WTC11 (cell line): ENCODE results near the gene MOV10L1. TPM values are rescaled to one million over a fixed set of nuclear protein-coding genes. Genes with fewer than 3 reads are reported as not detected.
A peak's percentile ranks its signal among the peaks of the same experiment; 100 is the strongest.

Experiments used
- ATAC-seq: fragments of 200-7000 bp; cut with Tn5 transposase; 2 replicates; pipeline ENCODE4 v1.10.0; 2021; ENCODE audit warnings: mild to moderate bottlenecking, moderate library complexity
- CTCF ChIA-PET: fragments of 300-600 bp; sonication (Branson Sonifier 250); formaldehyde crosslinking; loops from one replicate; lab custom pipeline; 2021; ENCODE audit warnings: antibody characterized with exemption; lab: Charles Lee
- POLR2A ChIA-PET: fragments of 350-600 bp; sonication (Branson Sonifier 250); formaldehyde crosslinking; loops from one replicate; lab custom pipeline; 2021; ENCODE audit warnings: antibody characterized with exemption; lab: Charles Lee
- DNase-seq: peaks from one replicate; pipeline ENCODE4 v3.0.0; 2021; ENCODE audit warnings: low spot score
- H3K27ac Mint-ChIP-seq: 2 replicates; pipeline ENCODE4 v1.8.0; 2021; ENCODE audit warnings: mixed read lengths
- H3K27me3 Mint-ChIP-seq: 2 replicates; pipeline ENCODE4 v1.8.0; 2021; ENCODE audit warnings: low read depth, mild to moderate bottlenecking, moderate library complexity, mixed read lengths
- H3K36me3 Mint-ChIP-seq: 2 replicates; pipeline ENCODE4 v1.8.0; 2021; ENCODE audit warnings: mixed read lengths
- H3K4me1 Mint-ChIP-seq: 2 replicates; pipeline ENCODE4 v1.8.0; 2022; ENCODE audit warnings: mixed read lengths
- H3K4me3 Mint-ChIP-seq: 2 replicates; pipeline ENCODE4 v1.8.0; 2021; ENCODE audit warnings: mild to moderate bottlenecking, moderate library complexity, mixed read lengths
- H3K9me3 Mint-ChIP-seq: 2 replicates; pipeline ENCODE4 v1.8.0; 2021; ENCODE audit warnings: mixed read lengths
- EMX1 ChIP-seq: fragments of 250-450 bp; sonication (Bioruptor Pico); IDR thresholded peaks from 2 replicates; pipeline ENCODE4 v1.8.0; 2021; ENCODE audit warnings: mild to moderate bottlenecking
- ETV6 ChIP-seq: sonication (generic); formaldehyde crosslinking; IDR thresholded peaks from 2 replicates; pipeline ENCODE4 v1.8.1; 2022; ENCODE audit warnings: mild to moderate bottlenecking, missing genetic modification reagents
- FOXK1 ChIP-seq: sonication (generic); formaldehyde crosslinking; IDR thresholded peaks from 2 replicates; pipeline ENCODE4 v1.8.0; 2022; ENCODE audit warnings: mild to moderate bottlenecking, moderate library complexity, missing genetic modification reagents
- FOXP1 ChIP-seq: sonication (generic); formaldehyde crosslinking; IDR thresholded peaks from 2 replicates; pipeline ENCODE4 v1.8.0; 2022; ENCODE audit warnings: missing genetic modification reagents, mild to moderate bottlenecking, moderate library complexity, borderline replicate concordance
- GTF2I ChIP-seq: fragments of 250-450 bp; sonication (Bioruptor Pico); conservative IDR thresholded peaks from 2 replicates; pipeline ENCODE4 v1.4.0; 2021; ENCODE audit warnings: mild to moderate bottlenecking
- HMGA2 ChIP-seq: fragments of 250-450 bp; sonication (Bioruptor Pico); IDR thresholded peaks from 2 replicates; pipeline ENCODE4 v1.4.0; 2021; ENCODE audit warnings: mild to moderate bottlenecking, moderate library complexity
- MXD4 ChIP-seq: fragments of 250-450 bp; sonication (Bioruptor Pico); IDR thresholded peaks from 2 replicates; pipeline ENCODE4 v1.8.0; 2021; ENCODE audit warnings: mild to moderate bottlenecking, moderate library complexity, borderline replicate concordance
- NFATC4 ChIP-seq: fragments of 250-450 bp; sonication (Bioruptor Pico); IDR thresholded peaks from 2 replicates; pipeline ENCODE4 v1.9.0; 2021; ENCODE audit warnings: mild to moderate bottlenecking
- SMAD4 ChIP-seq: sonication (generic); formaldehyde crosslinking; IDR thresholded peaks from 2 replicates; pipeline ENCODE4 v1.8.0; 2022; ENCODE audit warnings: mild to moderate bottlenecking, missing genetic modification reagents
- ZNF232 ChIP-seq: sonication (generic); formaldehyde crosslinking; IDR thresholded peaks from 2 replicates; pipeline ENCODE4 v1.8.0; 2022; ENCODE audit warnings: mild to moderate bottlenecking, missing genetic modification reagents
- ZNF396 ChIP-seq: fragments of 250-450 bp; sonication (Bioruptor Pico); IDR thresholded peaks from 2 replicates; pipeline ENCODE4 v1.8.0; 2021; ENCODE audit warnings: mild to moderate bottlenecking, moderate library complexity, borderline replicate concordance
- ZNF423 ChIP-seq: fragments of 250-450 bp; sonication (Bioruptor Pico); IDR thresholded peaks from 2 replicates; pipeline ENCODE4 v2.1.2; 2022; ENCODE audit warnings: mild to moderate bottlenecking, moderate library complexity
- total RNA-seq: library from RNA; stranded (reverse); gene quantifications from 3 replicates; pipeline ENCODE4 v1.2.3, GENCODE V29; 2021
- TF ChIP-seq, protein P1 (sequence below): fragments of 200-600 bp; IDR thresholded peaks from 2 replicates; pipeline ENCODE4 v1.8.0; 2022; ENCODE audit warnings: antibody characterized with exemption
- TF ChIP-seq, protein P2 (sequence below): sonication (generic); formaldehyde crosslinking; IDR thresholded peaks from 2 replicates; pipeline ENCODE4 v1.8.0; 2023; ENCODE audit warnings: mild to moderate bottlenecking, missing genetic modification reagents
- TF ChIP-seq, protein P3 (sequence below): sonication (generic); formaldehyde crosslinking; IDR thresholded peaks from 2 replicates; pipeline ENCODE4 v1.8.1; 2022; ENCODE audit warnings: mild to moderate bottlenecking, missing genetic modification reagents, moderate library complexity, borderline replicate concordance
- TF ChIP-seq, protein P4 (sequence below): fragments of 250-450 bp; sonication (Bioruptor Pico); IDR thresholded peaks from 2 replicates; pipeline ENCODE4 v2.1.2; 2022; ENCODE audit warnings: mild to moderate bottlenecking, moderate library complexity
- TF ChIP-seq, protein P5 (sequence below): sonication (generic); formaldehyde crosslinking; IDR thresholded peaks from 2 replicates; pipeline ENCODE4 v1.8.1; 2023; ENCODE audit warnings: mild to moderate bottlenecking, missing genetic modification reagents, borderline replicate concordance

MOV10L1 gene
- total RNA-seq, 1 experiment from 2014 or later, result not detected

DNA sequence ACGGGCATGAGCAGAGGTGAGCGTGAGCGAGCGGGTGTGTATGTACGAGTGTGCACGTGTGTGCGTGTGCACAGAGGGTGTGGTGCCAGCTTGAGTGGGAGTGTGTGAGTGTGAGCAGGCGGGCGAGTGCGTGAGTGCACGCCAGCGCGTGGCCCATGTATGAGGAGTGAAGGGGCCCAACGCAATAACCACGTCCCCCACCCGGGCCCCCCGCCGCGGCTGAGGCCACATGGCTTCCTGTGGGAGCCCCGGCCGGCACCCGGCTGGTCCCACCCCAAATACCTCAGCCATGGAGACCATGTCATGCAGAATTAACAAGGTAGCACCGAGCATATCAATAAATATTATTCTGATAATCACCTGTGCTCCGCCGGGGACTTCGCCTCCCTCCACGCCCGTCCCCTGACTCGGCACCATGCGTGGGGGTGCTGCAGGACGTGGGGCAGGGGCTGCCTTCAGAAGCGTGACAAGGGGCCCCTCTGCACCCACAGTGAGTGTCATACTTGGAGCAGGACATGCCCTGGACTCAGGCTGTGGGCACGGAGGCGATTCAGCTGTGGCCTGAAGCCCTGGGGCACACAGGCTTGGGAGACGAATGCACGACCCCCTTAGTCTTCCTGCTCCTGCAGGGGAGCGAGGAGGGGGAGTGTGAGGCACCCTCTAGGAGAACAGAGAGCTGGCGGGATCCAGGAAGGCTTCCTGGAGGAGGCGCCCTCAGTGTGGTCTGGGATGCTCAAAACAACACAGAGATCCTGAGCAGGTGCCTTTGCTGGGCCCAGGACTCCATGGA lies 90.3 kb downstream of the MOV10L1 start:
- Mint-ChIP-seq H3K4me1 (peaks cover 3% of the 10 kb centered on the region), H3K27ac (peak overlapping the region; percentile 34; the same call in 1 of the 2 replicates), H3K36me3 (no peaks in the 10 kb centered on the region), H3K27me3 (no peaks in the 10 kb centered on the region; the same call in 1 of the 2 replicates), H3K9me3 (no peaks in the 10 kb centered on the region), H3K4me3 (no peak overlapping the region)
- DNase-seq (no peak), ATAC-seq (no peak)
- ChIA-PET CTCF (interaction anchor here (2.2 kb wide), 1 partner anchor 10 kb away, joined by 7 read pairs; no protein-coding TSS in a partner anchor), POLR2A (no interaction called here)
- TF ChIP-seq, protein P1, sequence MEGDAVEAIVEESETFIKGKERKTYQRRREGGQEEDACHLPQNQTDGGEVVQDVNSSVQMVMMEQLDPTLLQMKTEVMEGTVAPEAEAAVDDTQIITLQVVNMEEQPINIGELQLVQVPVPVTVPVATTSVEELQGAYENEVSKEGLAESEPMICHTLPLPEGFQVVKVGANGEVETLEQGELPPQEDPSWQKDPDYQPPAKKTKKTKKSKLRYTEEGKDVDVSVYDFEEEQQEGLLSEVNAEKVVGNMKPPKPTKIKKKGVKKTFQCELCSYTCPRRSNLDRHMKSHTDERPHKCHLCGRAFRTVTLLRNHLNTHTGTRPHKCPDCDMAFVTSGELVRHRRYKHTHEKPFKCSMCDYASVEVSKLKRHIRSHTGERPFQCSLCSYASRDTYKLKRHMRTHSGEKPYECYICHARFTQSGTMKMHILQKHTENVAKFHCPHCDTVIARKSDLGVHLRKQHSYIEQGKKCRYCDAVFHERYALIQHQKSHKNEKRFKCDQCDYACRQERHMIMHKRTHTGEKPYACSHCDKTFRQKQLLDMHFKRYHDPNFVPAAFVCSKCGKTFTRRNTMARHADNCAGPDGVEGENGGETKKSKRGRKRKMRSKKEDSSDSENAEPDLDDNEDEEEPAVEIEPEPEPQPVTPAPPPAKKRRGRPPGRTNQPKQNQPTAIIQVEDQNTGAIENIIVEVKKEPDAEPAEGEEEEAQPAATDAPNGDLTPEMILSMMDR, result no peak
- TF ChIP-seq HMGA2 (CRISPR knock-in tag) (no peak), ETV6 (CRISPR knock-in tag) (no peak), ZNF396 (CRISPR knock-in tag) (no peak), SMAD4 (CRISPR knock-in tag) (no peak), GTF2I (CRISPR knock-in tag) (no peak), FOXK1 (CRISPR knock-in tag) (no peak), MXD4 (no peak), FOXP1 (no peak), EMX1 (CRISPR knock-in tag) (no peak), ZNF423 (no peak), ZNF232 (CRISPR knock-in tag) (no peak), NFATC4 (CRISPR knock-in tag) (no peak)
- TF ChIP-seq, protein P2, sequence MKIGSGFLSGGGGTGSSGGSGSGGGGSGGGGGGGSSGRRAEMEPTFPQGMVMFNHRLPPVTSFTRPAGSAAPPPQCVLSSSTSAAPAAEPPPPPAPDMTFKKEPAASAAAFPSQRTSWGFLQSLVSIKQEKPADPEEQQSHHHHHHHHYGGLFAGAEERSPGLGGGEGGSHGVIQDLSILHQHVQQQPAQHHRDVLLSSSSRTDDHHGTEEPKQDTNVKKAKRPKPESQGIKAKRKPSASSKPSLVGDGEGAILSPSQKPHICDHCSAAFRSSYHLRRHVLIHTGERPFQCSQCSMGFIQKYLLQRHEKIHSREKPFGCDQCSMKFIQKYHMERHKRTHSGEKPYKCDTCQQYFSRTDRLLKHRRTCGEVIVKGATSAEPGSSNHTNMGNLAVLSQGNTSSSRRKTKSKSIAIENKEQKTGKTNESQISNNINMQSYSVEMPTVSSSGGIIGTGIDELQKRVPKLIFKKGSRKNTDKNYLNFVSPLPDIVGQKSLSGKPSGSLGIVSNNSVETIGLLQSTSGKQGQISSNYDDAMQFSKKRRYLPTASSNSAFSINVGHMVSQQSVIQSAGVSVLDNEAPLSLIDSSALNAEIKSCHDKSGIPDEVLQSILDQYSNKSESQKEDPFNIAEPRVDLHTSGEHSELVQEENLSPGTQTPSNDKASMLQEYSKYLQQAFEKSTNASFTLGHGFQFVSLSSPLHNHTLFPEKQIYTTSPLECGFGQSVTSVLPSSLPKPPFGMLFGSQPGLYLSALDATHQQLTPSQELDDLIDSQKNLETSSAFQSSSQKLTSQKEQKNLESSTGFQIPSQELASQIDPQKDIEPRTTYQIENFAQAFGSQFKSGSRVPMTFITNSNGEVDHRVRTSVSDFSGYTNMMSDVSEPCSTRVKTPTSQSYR (CRISPR knock-in tag), result no peak
- TF ChIP-seq, protein P3, sequence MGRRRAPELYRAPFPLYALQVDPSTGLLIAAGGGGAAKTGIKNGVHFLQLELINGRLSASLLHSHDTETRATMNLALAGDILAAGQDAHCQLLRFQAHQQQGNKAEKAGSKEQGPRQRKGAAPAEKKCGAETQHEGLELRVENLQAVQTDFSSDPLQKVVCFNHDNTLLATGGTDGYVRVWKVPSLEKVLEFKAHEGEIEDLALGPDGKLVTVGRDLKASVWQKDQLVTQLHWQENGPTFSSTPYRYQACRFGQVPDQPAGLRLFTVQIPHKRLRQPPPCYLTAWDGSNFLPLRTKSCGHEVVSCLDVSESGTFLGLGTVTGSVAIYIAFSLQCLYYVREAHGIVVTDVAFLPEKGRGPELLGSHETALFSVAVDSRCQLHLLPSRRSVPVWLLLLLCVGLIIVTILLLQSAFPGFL, result no peak
- TF ChIP-seq, protein P4, sequence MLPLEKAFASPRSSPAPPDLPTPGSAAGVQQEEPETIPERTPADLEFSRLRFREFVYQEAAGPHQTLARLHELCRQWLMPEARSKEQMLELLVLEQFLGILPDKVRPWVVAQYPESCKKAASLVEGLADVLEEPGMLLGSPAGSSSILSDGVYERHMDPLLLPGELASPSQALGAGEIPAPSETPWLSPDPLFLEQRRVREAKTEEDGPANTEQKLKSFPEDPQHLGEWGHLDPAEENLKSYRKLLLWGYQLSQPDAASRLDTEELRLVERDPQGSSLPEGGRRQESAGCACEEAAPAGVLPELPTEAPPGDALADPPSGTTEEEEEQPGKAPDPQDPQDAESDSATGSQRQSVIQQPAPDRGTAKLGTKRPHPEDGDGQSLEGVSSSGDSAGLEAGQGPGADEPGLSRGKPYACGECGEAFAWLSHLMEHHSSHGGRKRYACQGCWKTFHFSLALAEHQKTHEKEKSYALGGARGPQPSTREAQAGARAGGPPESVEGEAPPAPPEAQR (CRISPR knock-in tag), result no peak
- TF ChIP-seq, protein P5, sequence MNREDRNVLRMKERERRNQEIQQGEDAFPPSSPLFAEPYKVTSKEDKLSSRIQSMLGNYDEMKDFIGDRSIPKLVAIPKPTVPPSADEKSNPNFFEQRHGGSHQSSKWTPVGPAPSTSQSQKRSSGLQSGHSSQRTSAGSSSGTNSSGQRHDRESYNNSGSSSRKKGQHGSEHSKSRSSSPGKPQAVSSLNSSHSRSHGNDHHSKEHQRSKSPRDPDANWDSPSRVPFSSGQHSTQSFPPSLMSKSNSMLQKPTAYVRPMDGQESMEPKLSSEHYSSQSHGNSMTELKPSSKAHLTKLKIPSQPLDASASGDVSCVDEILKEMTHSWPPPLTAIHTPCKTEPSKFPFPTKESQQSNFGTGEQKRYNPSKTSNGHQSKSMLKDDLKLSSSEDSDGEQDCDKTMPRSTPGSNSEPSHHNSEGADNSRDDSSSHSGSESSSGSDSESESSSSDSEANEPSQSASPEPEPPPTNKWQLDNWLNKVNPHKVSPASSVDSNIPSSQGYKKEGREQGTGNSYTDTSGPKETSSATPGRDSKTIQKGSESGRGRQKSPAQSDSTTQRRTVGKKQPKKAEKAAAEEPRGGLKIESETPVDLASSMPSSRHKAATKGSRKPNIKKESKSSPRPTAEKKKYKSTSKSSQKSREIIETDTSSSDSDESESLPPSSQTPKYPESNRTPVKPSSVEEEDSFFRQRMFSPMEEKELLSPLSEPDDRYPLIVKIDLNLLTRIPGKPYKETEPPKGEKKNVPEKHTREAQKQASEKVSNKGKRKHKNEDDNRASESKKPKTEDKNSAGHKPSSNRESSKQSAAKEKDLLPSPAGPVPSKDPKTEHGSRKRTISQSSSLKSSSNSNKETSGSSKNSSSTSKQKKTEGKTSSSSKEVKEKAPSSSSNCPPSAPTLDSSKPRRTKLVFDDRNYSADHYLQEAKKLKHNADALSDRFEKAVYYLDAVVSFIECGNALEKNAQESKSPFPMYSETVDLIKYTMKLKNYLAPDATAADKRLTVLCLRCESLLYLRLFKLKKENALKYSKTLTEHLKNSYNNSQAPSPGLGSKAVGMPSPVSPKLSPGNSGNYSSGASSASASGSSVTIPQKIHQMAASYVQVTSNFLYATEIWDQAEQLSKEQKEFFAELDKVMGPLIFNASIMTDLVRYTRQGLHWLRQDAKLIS (CRISPR knock-in tag), result no peak
